ENCODE data around the gene ADH4. TPM values are rescaled to one million over a fixed set of nuclear protein-coding genes. Genes with fewer than 3 reads are reported as not detected.
"Not testable (repeated sequence)": the region's sequence is repeated elsewhere in the genome, so short reads cannot be mapped to it uniquely, and the experiment has no call there.

The ADH4 gene
- total and polyA plus RNA-seq, 2 donors = 0.09 to 0.78 TPM

DNA sequence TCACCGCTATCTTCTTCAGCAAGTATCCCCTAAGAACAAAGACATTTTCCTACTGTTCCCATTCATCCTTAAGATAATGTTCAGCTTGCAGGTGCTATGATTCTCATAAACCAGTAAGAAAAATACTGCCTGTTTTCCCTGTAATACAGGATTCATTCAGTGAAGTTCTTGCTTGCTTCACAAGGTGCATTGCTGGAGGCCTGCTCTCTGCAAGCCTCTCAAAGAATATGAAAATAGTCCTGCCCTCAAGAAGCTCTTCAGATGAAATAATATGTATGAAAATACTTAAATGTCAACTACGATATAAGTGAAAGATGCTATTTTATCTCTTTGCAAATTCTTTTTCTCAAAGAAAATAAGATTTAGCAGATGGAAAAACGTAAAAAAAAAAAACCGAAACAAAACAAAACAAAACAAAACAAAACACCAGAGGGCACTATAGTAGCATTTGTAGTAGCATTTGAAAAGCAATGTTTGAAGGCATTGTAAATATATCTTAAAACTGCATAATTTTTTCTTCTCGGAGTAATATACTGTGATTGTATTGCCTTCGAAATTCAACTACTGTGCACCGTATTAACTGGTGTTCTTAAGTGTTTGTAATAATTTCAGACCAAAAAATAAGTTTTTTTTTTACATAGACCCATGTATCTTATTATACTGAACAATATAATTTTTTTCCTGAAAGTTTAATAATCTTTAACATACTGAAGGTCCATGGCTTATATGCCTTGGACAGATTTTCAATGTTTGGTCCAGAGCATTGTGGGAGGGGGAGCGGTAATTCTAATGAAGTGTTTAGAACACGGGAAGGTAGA, 26.0 kb downstream of the ADH4 start:
- Histone ChIP-seq H3K4me1 (ENCODE audit: control insufficient read depth in 2 of 2, insufficient read depth in 2 of 2, low read length in 2 of 2) (no peaks in the 10 kb centered on the region), H3K27ac (ENCODE audit: low read depth in 1 of 2, low read length in 1 of 2) (no peak overlapping the region), H3K36me3 (ENCODE audit: control insufficient read depth in 2 of 2, insufficient read depth in 2 of 2, low read length in 1 of 2) (no peaks in the 10 kb centered on the region), H3K9me3 (ENCODE audit: control insufficient read depth in 2 of 2, insufficient read depth in 1 of 2, low read length in 1 of 2) (no peaks in the 10 kb centered on the region), H3K4me3 (ENCODE audit: low read length in 2 of 2) (no peak overlapping the region), H3K27me3 (ENCODE audit: control insufficient read depth in 2 of 2, insufficient read depth in 1 of 2, low read length in 1 of 2) (no peaks in the 10 kb centered on the region)
- peak in 2 of 9 donors; percentile 7 to 32 for DNase-seq (ENCODE audit: low read depth in 6 of 9, low spot score in 9 of 9)
- WGBS = 75% methylated on average over 9 of the region's 9 CpGs

DNA sequence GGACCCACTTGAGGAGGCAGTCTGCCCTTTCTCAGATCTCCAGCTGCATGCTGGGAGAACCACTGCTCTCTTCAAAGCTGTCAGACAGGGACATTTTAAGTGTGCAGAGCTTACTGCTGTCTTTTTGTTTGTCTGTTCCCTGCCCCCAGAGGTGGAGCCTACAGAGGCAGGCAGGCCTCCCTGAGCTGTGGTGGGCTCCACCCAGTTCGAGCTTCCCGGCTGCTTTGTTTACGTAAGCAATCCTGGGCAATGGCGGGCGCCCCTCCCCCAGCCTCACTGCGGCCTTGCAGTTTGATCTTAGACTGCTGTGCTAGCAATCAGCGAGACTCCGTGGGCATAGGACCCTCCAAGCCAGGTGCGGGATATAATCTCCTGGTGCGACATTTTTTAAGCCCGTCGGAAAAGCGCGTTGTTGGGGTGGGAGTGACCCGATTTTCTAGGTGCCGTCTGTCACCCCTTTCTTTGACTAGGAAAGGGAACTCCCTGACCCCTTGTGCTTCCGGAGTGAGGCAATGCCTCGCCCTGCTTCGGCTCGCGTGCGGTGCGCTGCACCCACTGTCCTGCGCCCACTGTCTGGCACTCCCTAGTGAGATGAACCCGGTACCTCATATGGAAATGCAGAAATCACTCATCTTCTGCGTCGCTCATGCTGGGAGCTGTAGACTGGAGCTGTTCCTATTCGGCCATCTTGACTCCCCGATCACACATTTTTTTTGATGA, 26.8 kb downstream of the ADH4 start:
- 98% methylated on average over 29 of the region's 29 CpGs for WGBS
- H3K9me3 ChIP-seq (ENCODE audit: control insufficient read depth in 2 of 2, insufficient read depth in 1 of 2, low read length in 1 of 2); H3K27ac ChIP-seq (ENCODE audit: low read depth in 1 of 2, low read length in 1 of 2); H3K4me3 ChIP-seq (ENCODE audit: low read length in 2 of 2); H3K4me1 ChIP-seq (ENCODE audit: control insufficient read depth in 2 of 2, insufficient read depth in 2 of 2, low read length in 2 of 2); H3K27me3 ChIP-seq (ENCODE audit: control insufficient read depth in 2 of 2, insufficient read depth in 1 of 2, low read length in 1 of 2); H3K36me3 ChIP-seq (ENCODE audit: control insufficient read depth in 2 of 2, insufficient read depth in 2 of 2, low read length in 1 of 2); DNase-seq (ENCODE audit: low read depth in 6 of 9, low spot score in 9 of 9): not testable (repeated sequence)

DNA sequence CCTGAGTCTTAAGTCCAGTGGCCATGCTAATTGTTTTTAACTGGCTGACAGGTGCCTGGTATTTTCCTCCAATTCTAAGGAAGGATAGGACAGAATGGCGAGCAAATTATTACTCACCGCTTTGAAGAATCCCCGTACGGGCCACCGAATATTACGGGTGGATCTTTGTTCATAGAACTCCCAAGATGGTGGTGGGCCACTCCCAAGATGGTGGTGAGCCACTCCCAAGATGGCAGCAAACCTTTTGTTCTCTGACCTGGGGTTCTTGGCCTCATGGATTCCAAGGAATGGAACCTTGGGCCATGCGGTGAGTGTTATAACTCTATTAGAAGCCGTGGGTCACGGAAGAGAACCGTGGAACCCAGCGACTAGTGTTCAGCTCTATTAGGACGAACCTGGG, 34.8 kb downstream of the ADH4 start:
- not testable (repeated sequence) for H3K4me1 ChIP-seq (ENCODE audit: control insufficient read depth in 2 of 2, insufficient read depth in 2 of 2, low read length in 2 of 2); H3K36me3 ChIP-seq (ENCODE audit: control insufficient read depth in 2 of 2, insufficient read depth in 2 of 2, low read length in 1 of 2); DNase-seq (ENCODE audit: low read depth in 6 of 9, low spot score in 9 of 9); H3K4me3 ChIP-seq (ENCODE audit: low read length in 2 of 2); H3K27ac ChIP-seq (ENCODE audit: low read depth in 1 of 2, low read length in 1 of 2); H3K9me3 ChIP-seq (ENCODE audit: control insufficient read depth in 2 of 2, insufficient read depth in 1 of 2, low read length in 1 of 2); H3K27me3 ChIP-seq (ENCODE audit: control insufficient read depth in 2 of 2, insufficient read depth in 1 of 2, low read length in 1 of 2)
- WGBS = 92% methylated on average over 12 of the region's 12 CpGs

DNA sequence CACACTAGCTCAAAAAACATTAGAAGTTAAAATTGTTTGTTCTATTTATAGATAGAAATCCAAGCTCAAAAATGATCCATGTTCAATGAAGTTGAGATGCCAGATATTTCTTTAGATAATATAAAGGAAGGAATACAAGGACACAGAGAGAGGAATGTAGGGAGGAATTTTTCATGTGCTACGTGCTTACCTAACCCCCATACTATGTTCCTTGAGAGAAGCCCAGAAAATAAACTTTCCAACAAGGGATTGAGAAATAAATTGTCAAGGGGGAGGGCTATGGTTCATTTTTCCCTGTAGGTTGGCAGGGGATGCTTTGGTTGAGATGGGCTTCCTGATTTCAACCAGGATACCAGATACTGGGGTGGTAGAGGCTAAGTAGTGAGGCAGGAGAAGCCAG, 39.9 kb downstream of the ADH4 start:
- H3K4me1 ChIP-seq (ENCODE audit: control insufficient read depth in 2 of 2, insufficient read depth in 2 of 2, low read length in 2 of 2) = no peaks in the 10 kb centered on the region
- H3K27ac ChIP-seq (ENCODE audit: low read depth in 1 of 2, low read length in 1 of 2) = no peak overlapping the region
- no peaks in the 10 kb centered on the region for H3K27me3 ChIP-seq (ENCODE audit: control insufficient read depth in 2 of 2, insufficient read depth in 1 of 2, low read length in 1 of 2)
- H3K9me3 ChIP-seq (ENCODE audit: control insufficient read depth in 2 of 2, insufficient read depth in 1 of 2, low read length in 1 of 2) = no peaks in the 10 kb centered on the region
- no peak for DNase-seq (ENCODE audit: low read depth in 6 of 9, low spot score in 9 of 9)
- no peak overlapping the region for H3K4me3 ChIP-seq (ENCODE audit: low read length in 2 of 2)
- 97% methylated on average over 1 of the region's 1 CpG for WGBS
- no peaks in the 10 kb centered on the region for H3K36me3 ChIP-seq (ENCODE audit: control insufficient read depth in 2 of 2, insufficient read depth in 2 of 2, low read length in 1 of 2)

DNA sequence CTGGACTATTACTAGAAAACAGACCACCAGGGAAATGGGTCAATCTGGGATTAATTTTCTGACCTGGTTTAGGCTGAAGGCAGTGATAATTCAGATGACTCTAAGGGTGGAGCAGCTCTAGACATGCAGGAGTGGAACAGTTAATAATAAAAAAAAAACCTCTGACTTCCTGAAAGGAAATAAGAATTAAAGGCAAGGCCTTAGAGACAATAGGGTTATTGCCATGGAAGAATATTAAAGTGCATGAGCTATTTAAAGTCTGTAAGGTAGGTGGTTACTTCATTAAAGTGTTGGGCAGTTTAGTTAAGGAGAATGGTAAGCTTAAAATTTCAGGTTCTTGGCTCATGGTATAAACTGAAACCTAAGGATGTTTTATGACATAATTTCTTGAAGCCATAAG, 40.9 kb downstream of the ADH4 start:
- H3K9me3 ChIP-seq (ENCODE audit: control insufficient read depth in 2 of 2, insufficient read depth in 1 of 2, low read length in 1 of 2) = no peaks in the 10 kb centered on the region
- H3K27ac ChIP-seq (ENCODE audit: low read depth in 1 of 2, low read length in 1 of 2) = no peak overlapping the region
- no peaks in the 10 kb centered on the region for H3K27me3 ChIP-seq (ENCODE audit: control insufficient read depth in 2 of 2, insufficient read depth in 1 of 2, low read length in 1 of 2)
- no peaks in the 10 kb centered on the region for H3K36me3 ChIP-seq (ENCODE audit: control insufficient read depth in 2 of 2, insufficient read depth in 2 of 2, low read length in 1 of 2)
- H3K4me3 ChIP-seq (ENCODE audit: low read length in 2 of 2) = no peak overlapping the region
- H3K4me1 ChIP-seq (ENCODE audit: control insufficient read depth in 2 of 2, insufficient read depth in 2 of 2, low read length in 2 of 2) = no peaks in the 10 kb centered on the region
- no peak for DNase-seq (ENCODE audit: low read depth in 6 of 9, low spot score in 9 of 9)

DNA sequence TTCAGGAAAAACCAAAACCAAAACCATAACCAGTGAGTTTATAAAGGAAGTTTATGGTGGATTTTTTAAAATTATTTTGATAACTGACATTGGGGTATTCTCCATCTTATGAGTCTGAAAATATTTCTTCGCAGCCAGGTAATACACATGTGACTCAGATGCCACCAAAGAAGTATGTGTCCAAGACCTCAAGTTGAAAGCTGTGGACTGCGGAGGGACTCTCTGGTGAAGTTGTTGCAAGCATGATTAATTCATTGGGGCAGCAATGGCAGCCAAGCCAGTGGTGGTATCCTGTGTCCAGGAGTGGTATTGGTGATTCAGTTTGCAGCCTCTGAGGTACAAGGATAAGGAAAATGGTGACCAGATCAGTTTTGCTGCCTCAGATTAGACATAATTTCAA, 41.5 kb downstream of the ADH4 start:
- Histone ChIP-seq H3K4me3 (ENCODE audit: low read length in 2 of 2) (no peak overlapping the region), H3K36me3 (ENCODE audit: control insufficient read depth in 2 of 2, insufficient read depth in 2 of 2, low read length in 1 of 2) (no peaks in the 10 kb centered on the region), H3K4me1 (ENCODE audit: control insufficient read depth in 2 of 2, insufficient read depth in 2 of 2, low read length in 2 of 2) (no peaks in the 10 kb centered on the region), H3K9me3 (ENCODE audit: control insufficient read depth in 2 of 2, insufficient read depth in 1 of 2, low read length in 1 of 2) (no peaks in the 10 kb centered on the region), H3K27me3 (ENCODE audit: control insufficient read depth in 2 of 2, insufficient read depth in 1 of 2, low read length in 1 of 2) (no peaks in the 10 kb centered on the region), H3K27ac (ENCODE audit: low read depth in 1 of 2, low read length in 1 of 2) (no peak overlapping the region)
- WGBS = 97% methylated on average over 2 of the region's 2 CpGs
- DNase-seq (ENCODE audit: low read depth in 6 of 9, low spot score in 9 of 9) = no peak

DNA sequence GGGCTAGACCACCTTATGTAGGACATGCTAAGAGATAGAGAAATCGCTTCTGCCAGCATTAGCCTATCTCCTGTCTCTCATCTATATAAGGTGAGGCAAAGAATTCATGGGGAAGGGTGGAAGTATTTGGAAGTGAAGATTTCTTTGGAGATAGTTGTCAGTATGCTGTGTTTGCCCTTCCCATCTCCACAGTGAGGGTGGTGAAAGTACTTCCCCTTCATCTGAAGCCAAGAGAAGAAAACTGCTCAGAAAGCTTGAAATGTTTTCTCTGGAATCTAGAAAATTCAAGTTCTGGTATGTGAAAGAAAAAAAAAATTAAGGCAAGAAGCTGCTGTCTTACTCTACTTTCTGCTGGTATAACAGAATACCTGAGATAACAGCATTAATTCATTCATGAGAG, 43.2 kb downstream of the ADH4 start:
- Histone ChIP-seq H3K27ac (ENCODE audit: low read depth in 1 of 2, low read length in 1 of 2) (no peak overlapping the region), H3K36me3 (ENCODE audit: control insufficient read depth in 2 of 2, insufficient read depth in 2 of 2, low read length in 1 of 2) (no peaks in the 10 kb centered on the region), H3K4me3 (ENCODE audit: low read length in 2 of 2) (no peak overlapping the region), H3K9me3 (ENCODE audit: control insufficient read depth in 2 of 2, insufficient read depth in 1 of 2, low read length in 1 of 2) (no peaks in the 10 kb centered on the region), H3K4me1 (ENCODE audit: control insufficient read depth in 2 of 2, insufficient read depth in 2 of 2, low read length in 2 of 2) (no peaks in the 10 kb centered on the region), H3K27me3 (ENCODE audit: control insufficient read depth in 2 of 2, insufficient read depth in 1 of 2, low read length in 1 of 2) (no peaks in the 10 kb centered on the region)
- no peak for DNase-seq (ENCODE audit: low read depth in 6 of 9, low spot score in 9 of 9)
- whole genome bisulfite sequencing = 98% methylated on average over 1 of the region's 1 CpG

DNA sequence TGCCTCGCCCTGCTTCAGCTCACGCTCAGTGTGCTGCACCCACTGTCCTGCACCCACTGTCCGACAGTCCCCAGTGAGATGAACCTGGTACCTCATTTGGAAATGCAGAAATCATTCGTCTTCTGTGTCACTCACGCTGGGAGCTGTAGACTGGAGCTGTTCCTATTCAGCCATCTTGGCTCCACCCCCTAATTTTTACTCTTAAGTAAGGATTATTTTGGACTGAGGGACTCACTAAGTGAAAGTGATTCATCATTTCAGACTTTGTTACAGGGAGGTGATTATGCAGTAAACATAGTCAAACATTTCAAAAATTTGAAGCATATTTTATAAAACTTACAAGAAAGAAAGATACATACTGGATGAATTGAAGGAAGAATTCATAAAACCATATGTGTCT, 44.3 kb downstream of the ADH4 start:
- not testable (repeated sequence) for H3K4me1 ChIP-seq (ENCODE audit: control insufficient read depth in 2 of 2, insufficient read depth in 2 of 2, low read length in 2 of 2); H3K36me3 ChIP-seq (ENCODE audit: control insufficient read depth in 2 of 2, insufficient read depth in 2 of 2, low read length in 1 of 2); H3K4me3 ChIP-seq (ENCODE audit: low read length in 2 of 2); H3K27ac ChIP-seq (ENCODE audit: low read depth in 1 of 2, low read length in 1 of 2); DNase-seq (ENCODE audit: low read depth in 6 of 9, low spot score in 9 of 9); H3K27me3 ChIP-seq (ENCODE audit: control insufficient read depth in 2 of 2, insufficient read depth in 1 of 2, low read length in 1 of 2); H3K9me3 ChIP-seq (ENCODE audit: control insufficient read depth in 2 of 2, insufficient read depth in 1 of 2, low read length in 1 of 2)
- WGBS = 97% methylated on average over 5 of the region's 5 CpGs

DNA sequence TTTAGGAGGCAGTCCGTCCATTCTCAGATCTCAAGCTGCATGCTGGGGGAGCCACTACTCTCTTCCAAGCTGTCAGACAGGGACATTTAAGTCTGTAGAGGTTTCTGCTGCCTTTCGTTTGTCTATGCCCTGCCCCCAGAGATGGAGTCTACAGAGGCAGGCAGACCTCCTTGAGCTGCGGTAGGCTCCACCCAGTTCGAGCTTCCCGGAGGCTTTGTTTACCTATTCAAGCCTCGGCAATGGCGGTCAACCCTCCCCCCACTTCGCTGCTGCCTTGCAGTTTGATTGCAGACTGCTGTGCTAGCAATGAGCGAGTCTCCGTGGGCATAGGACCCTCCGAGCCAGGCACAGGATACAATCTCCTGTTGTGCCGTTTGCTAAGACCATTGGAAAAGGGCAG, 44.8 kb downstream of the ADH4 start:
- H3K9me3 ChIP-seq (ENCODE audit: control insufficient read depth in 2 of 2, insufficient read depth in 1 of 2, low read length in 1 of 2) = no peaks in the 10 kb centered on the region
- H3K27me3 ChIP-seq (ENCODE audit: control insufficient read depth in 2 of 2, insufficient read depth in 1 of 2, low read length in 1 of 2) = no peaks in the 10 kb centered on the region
- H3K4me3 ChIP-seq (ENCODE audit: low read length in 2 of 2) = no peak overlapping the region
- H3K36me3 ChIP-seq (ENCODE audit: control insufficient read depth in 2 of 2, insufficient read depth in 2 of 2, low read length in 1 of 2) = no peaks in the 10 kb centered on the region
- no peak for DNase-seq (ENCODE audit: low read depth in 6 of 9, low spot score in 9 of 9)
- H3K27ac ChIP-seq (ENCODE audit: low read depth in 1 of 2, low read length in 1 of 2) = no peak overlapping the region
- WGBS = 95% methylated on average over 12 of the region's 12 CpGs
- H3K4me1 ChIP-seq (ENCODE audit: control insufficient read depth in 2 of 2, insufficient read depth in 2 of 2, low read length in 2 of 2) = no peaks in the 10 kb centered on the region

Data from thymus (tissue), 11 donors.